Activated T-helper 1 cell treated with anti-CD3 and anti-CD28 coated beads, Interleukin-2, amount 50 U/mL, for 16 hours (primary cell): ENCODE measurements around the gene HCK.

Source experiments
- DNase-seq, 2 donors: peaks; one replicate each; pipeline ENCODE4 v3.0.0-alpha.2; 2020; ENCODE audit warnings: low read depth in 1 of 2, low spot score in 1 of 2

HCK gene

DNA sequence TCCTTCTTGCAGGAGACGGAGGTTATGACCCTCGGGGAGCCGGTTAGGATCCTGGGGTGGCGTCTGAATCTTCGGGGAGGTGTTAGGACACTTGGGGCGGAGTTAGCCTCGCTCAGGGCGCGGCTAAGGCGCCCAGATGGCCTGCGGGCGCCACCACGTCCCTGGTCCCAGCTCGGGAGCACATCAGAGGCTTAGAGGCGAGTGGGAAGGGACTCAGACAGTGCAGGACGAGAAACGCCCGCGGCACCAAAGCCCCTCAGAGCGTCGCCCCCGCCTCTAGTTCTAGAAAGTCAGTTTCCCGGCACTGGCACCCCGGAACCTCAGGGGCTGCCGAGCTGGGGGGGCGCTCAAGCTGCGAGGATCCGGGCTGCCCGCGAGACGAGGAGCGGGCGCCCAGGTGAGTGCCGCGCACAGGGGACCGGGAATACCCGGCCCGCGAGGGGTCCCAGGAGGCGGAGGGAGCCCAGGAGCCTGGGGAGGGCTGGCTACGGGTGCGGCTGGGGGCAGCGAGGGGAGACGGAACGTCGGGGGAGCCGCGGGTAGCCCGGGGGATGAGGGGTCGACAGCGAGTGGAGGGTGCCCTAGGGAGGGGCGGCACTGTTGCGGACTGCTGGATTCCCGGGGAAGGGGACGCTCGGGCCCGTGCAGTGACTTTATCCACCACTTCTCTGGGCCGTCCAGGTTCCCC is at the start of gene HCK:
HCK (plus strand) TSS at position 153 of the 688 bp plus-strand sequence.
- no peak for DNase-seq

DNA sequence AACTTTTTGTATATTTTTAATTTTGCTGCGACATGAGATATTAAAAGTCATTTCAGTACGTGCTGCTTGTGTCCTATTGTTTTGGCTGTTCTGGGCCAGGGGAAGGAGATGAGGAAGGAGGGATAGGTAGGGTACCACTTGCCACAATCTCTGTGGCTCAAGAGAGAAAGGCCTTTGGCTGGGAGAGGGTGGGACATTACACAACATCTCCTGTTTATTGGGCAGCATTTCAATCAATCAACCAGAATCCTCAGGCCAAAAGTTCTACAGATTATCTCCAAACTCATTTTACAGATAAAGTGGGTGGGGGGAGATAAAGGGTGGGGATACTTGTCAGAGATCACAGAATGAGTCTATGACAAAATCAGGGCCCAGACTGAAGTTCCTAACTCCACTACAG is 48.7 kb upstream of the HCK start:
- DNase-seq = no peak

DNA sequence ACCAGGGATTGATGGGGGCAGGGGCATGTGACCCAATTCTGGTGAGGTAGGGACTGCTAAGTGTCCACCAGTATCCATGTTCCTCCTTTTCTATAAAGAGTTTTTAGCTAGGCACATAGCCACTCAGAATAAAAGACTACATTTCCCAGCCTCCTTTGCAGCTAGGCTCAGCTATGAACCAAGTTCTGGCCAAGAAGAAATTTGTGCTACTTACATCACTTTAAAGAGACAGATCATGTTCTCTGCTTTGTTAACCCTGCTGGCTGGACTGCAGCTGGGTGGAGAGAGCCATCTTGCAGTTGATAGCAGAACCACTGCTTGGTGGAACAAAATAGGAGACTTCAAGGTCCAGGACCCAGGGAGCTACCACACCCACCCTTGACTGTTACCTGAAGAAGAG is 47.1 kb upstream of the HCK start:
- DNase-seq = no peak

DNA sequence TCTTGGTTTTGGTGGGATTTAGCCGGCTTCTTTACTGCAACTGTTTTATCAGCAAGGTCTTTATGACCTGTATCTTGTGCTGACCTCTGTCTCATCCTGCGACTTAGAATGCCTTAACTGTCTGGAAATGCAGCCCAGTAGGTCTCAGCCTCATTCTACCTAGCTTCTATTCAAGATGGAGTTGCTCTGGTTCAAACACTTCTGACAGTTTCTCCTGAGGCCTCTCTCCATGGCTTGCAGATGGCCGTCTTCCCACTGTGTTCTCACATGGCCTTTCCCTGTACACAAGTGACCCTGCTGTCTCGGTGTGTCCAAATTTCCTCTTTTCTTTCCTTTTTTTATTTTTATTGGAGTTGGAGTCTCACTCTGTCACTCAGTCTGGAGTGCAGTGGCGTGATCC is 46.0 kb upstream of the HCK start:
- DNase-seq = no peak

DNA sequence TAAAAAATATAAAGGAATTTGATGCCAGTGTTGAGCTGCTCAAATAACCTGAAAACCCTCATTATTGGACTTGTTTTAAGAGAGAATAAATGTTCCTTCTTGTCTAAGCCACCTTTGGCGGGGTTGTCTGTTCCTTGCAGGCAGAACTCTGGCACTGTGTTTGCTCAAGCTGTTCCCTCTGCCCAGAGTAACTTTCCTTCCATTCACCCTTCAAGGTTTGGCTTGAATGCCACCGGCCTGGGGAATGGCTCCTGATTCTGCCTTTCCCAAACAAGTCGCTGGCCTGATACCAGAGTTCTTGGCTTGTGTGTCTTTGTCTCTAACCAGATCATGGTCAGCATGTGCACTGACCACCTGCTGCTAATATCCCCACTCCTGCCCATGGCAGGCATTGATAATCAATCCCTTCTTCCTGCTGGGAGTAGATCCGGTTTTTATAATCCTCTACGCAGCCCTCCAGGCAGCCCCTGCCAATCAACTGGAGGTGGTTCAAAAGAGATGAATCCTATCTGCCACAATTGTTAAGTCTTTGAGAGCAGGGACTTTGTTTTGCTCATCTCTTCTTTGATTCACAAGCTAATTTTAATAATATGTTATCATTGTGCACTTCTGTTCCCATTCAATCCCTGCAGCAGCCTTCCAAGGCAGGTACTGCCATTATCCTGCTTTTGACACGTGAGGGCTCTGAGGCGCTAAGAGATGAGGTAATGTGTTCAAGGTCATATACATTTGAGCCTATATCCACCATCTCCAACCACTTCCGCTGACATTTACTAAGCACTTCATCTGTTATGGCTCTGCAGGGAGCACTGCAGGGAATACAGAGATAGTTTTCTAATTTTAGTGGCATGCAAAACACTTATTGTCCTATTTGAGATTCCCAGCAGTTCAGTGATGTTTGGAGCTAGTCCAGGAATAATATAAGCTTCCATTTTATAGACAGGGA is 44.9 kb upstream of the HCK start:
- no peak for DNase-seq

DNA sequence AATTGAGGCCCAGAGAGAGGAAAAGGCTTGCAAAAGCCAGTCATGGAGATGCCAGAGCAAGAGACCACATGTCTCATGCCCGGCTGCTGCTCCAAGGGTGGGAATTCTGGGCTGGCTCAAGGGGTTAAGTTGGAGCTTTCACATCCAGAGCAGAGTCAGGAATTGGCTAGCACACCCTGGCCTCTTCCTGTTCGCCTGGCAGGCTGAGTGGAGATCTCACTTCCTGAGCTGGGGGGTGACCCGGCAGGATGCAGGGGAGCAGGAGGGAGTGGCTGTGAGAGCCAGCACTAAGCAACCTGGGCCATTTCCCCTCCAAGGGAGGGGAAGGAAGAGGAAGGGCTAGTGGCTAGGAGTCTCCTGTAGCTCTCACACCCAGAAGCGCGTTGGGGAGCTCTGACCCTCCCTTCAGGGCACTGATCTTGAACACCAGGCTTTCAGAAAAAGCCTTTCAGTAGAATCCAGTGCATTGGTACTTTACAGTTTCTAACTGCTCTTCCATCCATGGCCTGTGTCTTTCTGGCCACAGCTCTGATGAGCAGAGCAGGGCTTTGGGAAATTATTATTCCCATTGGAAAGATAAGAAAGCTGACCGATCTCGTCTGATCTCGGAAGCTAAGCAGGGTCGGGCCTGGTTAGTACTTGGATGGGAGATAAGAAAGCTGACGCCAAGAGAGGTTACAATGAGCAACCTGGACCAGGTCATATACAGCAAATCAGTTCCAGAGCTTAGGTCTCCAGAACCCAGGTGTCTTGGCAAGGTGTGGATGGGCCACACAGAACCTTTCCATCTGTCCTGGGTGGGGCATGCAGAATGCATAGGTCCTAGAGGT is 44.0 kb upstream of the HCK start:
- DNase-seq = no peak

DNA sequence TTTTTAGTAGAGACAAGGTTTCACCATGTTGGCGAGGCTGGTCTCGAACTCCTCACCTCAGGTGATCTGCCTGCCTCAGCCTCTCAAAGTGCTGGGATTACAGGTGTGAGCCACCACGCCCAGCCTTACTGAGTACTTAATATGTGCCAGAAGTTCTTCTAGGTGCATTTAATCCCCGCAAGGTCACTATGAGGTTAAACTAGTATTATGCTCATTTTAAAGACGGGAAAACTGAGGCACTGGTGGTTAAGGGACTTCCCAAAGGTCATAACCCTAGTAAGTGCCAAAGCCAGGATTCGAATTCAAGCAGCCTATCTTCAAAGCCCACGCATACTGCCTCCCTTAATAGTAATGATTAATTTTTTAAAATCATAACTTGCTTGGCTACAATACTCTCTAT is 42.5 kb upstream of the HCK start:
- DNase-seq = no peak

DNA sequence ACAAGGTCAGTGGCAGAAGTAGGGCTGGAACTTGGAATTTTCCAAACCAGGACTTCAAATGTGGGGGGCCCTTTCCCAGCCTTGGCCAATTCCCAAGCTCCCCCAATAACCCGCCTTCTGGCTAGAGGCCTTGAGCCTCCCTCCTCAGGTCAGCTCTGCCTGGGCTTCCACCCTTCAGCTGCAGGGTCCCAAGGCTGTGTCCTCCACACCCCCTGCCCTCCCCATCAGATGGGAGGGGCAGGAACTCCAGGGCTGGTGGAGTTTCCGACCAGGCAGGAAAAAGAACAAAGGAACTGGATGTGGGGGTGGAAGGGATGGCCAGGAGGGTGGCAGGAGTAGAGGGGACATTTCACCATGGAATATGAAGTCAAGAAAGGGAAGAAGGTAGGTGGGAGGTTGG is 41.9 kb upstream of the HCK start, which contains the start of gene CCM2L:
CCM2L (plus strand) TSS at position 338 of the 400 bp plus-strand sequence; CDS start at position 355, 17 bp downstream.
- no peak for DNase-seq

DNA sequence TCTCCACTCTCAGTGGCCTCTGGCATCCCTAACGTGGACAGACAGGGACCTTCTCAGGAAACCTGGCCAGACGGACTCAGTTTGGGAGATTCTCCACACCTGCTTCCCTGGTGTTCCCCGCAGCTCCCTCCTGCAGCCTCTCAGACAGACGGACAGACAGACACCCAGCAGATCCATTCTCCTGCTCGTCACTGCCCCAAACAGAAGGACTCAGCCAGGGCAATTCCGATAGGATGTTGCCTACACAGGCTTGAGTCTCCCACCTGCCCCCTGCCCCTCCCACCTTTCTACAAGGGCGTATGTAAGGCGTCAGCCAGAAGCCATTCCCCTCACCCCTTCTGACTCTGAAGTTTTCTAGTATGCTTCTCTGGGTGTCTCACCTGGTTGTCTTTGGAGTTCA is 41.4 kb upstream of the HCK start:
- no peak for DNase-seq

DNA sequence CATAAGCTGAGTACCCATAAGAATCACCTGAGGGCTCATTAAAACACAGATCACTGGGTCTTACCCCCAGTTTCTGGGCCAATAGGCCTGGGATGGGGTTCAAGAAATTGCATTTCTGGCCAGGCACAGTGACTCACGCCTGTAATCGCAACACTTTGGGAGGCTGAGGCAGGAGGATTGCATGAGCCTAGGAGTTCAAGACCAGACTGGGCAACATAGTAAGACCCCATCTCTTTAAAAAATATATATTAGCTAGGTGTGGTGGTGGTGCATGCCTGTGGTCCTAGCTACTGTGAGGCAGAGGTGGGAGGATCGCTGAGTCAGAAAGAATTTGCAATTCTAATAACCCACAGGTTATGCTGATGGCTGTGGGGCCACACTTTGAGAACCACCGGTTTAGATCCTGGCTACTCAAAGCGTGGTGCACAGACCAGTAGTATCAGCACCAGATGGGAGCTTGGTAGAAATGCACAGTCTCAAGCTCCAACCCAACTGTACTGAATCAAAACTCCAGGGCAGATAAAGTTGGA is 39.8 kb upstream of the HCK start:
- DNase-seq = no peak

DNA sequence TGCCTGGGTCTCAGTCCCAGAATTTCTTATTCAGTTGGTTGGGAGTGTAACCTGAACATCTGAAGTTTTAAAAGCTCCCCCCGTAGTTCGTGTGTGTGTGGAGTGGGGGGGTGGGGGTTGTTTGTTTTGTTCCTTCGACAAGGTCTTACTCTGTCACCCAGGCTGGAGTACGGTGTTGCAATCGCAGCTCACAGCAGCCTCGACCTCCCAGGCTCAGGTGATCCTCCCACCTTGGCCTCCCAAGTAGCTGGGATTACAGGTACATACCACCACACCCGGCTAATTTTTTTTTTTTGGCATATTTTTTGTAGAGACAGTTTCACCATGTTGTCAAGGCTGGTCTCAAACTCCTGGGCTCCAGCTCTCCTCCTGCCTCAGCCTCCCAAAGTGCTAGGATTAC is 38.7 kb upstream of the HCK start:
- no peak for DNase-seq

DNA sequence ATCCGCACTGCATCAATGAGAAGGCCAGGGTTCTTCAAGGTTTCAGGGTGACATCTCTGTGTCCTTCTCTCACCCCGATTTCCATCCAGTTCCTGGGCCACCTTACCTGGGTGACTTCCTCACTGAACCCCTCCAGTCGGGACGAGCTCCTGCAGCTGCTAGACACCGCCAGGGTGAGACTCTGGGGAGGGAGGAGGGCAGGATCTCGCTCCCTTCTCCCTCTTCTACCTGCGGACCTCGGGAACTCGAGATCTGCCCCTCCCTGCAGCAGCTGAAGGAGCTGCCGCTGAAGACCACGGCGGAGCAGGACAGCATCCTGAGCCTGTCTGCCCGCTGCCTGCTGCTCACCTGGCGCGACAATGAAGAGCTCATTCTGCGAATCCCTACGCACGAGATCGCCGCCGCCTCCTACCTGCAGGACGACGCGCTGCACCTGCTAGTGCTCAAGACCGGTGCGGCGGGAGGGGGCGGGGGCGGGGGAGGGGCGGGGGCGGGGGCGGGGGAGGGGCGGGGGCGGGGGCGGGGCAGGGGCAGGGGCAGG is 34.3 kb upstream of the HCK start:
- peak; percentile 18 to 24 for DNase-seq

DNA sequence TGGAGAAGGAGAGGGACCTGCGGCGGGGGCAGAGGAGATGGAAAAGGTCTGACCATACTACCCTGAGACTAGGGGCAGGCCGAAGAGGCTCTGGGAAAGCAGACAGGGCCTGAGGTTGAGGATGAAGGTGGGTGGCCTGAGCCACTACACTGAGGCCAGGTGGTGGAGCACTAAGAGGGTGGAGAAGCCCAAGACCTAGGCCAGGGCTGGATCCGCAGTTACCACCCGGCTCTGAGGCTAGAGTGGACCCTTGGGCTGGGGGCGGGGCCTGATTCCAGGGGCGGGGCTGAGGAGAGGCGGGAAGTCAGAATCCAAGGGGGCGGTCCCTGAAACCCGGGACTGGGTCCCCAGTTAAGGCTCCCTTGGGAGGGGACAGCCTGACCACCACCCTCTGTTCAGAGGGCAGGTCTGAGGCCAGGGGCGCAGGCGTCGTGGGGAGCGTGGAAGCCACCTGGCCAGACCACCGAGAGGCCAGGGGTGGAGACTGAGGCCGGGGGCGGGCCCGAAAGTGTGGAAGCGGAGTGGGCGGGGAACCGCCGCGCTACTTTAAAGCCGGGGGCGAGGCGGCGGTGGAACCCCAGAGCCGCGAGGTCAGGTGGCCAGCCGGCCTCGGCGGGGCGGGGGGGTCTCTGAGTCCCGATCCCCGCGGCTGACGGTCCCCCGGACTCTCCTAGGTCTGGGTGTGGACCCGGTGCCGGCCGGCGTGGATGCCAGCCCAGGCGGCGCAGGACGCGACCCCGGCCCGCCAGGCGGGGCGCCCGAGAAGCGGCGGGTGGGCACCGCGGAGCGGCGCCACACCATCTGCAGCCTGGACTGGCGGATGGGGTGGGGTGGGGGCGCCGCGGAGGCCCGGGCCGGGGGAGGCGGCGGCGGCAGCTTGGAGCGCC is 33.5 kb upstream of the HCK start:
- peak; percentile 15 to 21 for DNase-seq

DNA sequence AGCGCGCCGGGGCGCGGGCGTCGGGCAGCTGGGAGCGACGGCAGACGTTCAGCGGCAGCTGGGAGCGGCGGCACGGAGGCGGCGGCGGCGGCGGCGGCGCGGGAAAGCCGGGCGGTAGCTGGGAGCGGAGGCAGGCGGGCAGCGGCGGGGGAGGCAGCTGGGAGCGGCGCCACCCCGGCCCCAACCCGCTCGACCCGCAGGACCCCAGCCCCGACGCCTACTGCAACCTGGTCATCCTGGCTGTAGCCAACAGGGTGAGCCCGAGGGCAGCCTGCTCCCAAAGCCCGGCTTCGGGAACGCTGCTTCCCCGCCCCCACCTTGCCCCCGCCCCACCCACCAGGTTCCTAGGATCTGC is 32.9 kb upstream of the HCK start:
- no peak for DNase-seq

DNA sequence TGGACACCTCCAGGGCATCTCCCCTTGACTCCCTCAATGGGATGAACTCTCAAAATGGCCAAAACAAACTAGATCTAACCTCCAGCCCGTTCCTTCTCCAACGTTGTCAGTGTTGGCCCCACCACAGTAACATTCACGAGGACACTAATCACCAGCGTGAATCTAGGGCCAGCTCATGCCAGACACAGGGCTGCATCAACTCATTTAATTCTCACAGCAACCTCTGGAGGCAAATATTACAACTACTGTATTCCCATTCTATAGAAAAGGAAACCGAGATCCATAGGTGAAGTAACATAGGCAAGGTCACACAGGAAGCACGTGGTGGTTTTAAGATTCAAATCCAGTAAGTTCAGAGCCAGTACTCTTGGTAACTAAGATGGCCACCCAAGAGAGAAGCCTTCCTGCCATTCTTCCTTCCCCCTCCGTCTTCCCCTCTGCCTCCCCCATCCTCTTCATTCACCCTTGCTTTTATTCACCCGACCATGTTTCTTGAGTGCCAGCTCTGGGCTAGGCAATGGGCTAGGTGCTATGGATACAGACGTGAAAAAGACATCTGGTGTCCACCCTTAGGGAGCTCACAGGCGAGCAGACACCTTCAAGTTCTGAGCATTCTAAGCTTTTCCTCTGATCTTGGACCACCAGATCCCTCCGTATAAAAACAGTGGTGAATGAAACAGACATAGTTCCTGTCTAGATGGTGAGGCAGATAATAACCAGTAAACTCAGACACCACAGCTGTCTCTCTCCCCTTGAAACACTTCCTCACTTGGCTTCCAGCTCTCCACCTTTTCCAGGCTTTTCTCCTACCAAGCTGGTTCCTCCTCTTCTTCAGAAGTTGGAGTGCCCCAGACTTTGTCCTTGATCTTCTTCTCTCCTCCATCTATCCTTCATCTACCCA is 32.2 kb upstream of the HCK start:
- DNase-seq = no peak

DNA sequence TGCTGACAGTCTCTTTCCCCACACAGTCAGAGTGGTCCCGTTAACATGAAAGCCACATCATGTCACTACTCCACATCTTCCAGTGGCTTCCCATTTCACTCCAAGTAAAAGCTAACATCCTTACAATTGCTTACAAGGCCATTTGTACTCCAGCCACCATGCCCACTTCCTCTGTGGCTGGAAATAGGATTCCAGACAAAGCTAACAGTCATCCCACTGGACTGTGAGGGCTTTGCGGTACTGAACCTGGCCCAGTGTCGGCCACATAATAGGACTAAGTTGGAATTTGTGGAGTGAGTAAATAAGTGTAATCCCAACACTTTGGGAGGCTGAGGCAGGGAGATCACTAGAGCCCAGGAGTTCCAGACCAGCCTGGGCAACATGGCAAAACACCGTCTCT is 31.0 kb upstream of the HCK start:
- no peak for DNase-seq

DNA sequence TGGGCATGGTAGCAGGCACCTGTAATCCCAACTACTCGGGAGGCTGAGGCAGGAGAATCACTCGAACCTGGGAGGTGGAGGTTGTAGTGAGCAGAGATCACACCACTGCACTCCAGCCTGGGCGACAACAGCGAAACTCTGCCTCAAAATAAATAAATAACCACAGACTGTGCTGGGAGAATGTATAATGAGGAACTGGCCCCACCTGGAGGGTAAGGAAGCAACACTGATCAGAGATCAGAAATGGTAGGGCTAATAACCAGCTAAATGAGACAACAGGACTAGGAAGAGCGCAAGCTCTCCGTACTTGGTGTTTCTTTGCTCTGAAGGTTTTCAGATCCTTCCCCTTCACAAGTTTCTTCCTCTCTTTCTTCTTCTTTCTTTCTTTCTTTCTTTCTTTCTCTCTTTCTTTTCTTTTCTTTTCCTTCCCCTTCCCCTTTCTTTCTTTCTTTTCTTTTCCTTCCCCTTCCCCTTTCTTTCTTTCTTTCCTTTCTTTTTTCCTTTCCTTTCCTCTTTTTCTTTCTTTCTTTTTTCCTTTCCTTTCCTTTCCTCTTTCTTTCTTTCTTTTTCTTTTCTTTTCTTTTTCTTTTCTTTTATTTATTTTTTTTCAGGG is 27.3 kb upstream of the HCK start:
- DNase-seq = no peak

DNA sequence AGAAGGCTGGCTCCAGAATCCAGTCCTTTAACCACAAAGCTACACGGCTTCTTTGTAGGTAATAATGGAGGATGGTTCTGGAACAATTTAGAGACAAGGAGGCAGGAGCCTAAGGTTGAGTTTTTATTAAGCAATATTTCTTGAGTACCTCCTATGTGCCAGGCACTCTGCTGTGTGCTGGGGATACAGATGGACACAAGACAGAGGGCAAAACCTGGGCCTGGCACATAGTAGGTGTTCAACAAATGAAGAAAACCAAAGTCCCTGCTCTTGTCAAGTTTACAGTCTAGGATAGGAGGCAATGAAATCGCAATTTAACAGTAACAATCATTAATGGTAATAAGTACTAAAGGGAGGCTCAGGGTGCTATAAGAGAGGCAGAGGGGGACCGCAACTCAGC is 24.4 kb upstream of the HCK start:
- DNase-seq = no peak
